ENCODE measurements around the gene SOX5. TPM values are rescaled to one million over a fixed set of nuclear protein-coding genes. Genes with fewer than 3 reads are reported as not detected.

SOX5 gene
- total RNA-seq, 1 experiment from 2014 or later = not detected

DNA sequence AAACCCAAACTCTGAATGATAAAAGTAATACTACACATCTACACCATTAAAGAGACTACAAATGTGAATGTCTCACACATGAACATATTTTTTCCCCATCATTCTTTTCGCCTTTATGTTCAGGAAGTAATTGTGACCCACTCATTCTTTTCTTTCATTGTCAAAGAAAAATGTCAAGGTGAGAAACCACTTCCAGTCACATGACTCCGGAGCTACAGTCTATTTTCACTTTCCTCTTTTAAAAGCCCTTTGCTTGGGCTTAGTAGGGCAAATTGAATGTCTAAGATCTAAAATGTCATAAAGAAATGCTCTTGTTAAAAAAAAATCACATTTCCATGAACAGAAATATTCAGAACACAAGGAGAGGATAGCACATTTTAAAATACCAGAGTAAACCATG is 461.3 kb downstream of the SOX5 start:
- Mint-ChIP-seq H3K9me3 (ENCODE audit: low read depth, unreplicated experiment) (peaks cover 6% of the 10 kb centered on the region), H3K27ac (ENCODE audit: unreplicated experiment) (no peak overlapping the region), H3K4me3 (ENCODE audit: low read depth, unreplicated experiment) (no peak overlapping the region), H3K27me3 (ENCODE audit: unreplicated experiment) (no peaks in the 10 kb centered on the region), H3K36me3 (ENCODE audit: insufficient read depth, unreplicated experiment) (no peaks in the 10 kb centered on the region), H3K4me1 (ENCODE audit: low read depth, unreplicated experiment) (no peaks in the 10 kb centered on the region)
- intact Hi-C loops (cut with micrococcal nuclease; ENCODE audit: unreplicated experiment) = no loop called here
- no peak for TF ChIP-seq CTCF (IDR thresholded peaks at IDR 0.05; ENCODE audit: unreplicated experiment)
- no peak for DNase-seq
- no TSS peak for BruUV-seq (replicated peaks)
- CTCF ChIA-PET = no interaction called here

- DNase-seq = no peak
- CTCF ChIA-PET = no interaction called here
- no TSS peak for BruUV-seq (replicated peaks)
- intact Hi-C loops (cut with micrococcal nuclease; ENCODE audit: unreplicated experiment) = no loop called here
- H3K36me3 Mint-ChIP-seq (ENCODE audit: insufficient read depth, unreplicated experiment) = no peaks in the 10 kb centered on the region
- no peak for TF ChIP-seq CTCF (IDR thresholded peaks at IDR 0.05; ENCODE audit: unreplicated experiment)
- H3K27me3 Mint-ChIP-seq (ENCODE audit: unreplicated experiment) = no peaks in the 10 kb centered on the region
- H3K27ac Mint-ChIP-seq (ENCODE audit: unreplicated experiment) = no peak overlapping the region
- no peaks in the 10 kb centered on the region for H3K4me1 Mint-ChIP-seq (ENCODE audit: low read depth, unreplicated experiment)
- H3K4me3 Mint-ChIP-seq (ENCODE audit: low read depth, unreplicated experiment) = no peak overlapping the region
- peaks cover 10% of the 10 kb centered on the region for H3K9me3 Mint-ChIP-seq (ENCODE audit: low read depth, unreplicated experiment)
These were observed 465.2 kb downstream of the SOX5 start for GRCh38 chr12:23484238-23484637.

- no peak for DNase-seq
- CTCF ChIA-PET = no interaction called here
- TF ChIP-seq CTCF (IDR thresholded peaks at IDR 0.05; ENCODE audit: unreplicated experiment) = no peak
- no peak overlapping the region for H3K27ac Mint-ChIP-seq (ENCODE audit: unreplicated experiment)
- H3K4me1 Mint-ChIP-seq (ENCODE audit: low read depth, unreplicated experiment) = no peaks in the 10 kb centered on the region
- no peaks in the 10 kb centered on the region for H3K27me3 Mint-ChIP-seq (ENCODE audit: unreplicated experiment)
- no peaks in the 10 kb centered on the region for H3K36me3 Mint-ChIP-seq (ENCODE audit: insufficient read depth, unreplicated experiment)
- peaks cover 14% of the 10 kb centered on the region for H3K9me3 Mint-ChIP-seq (ENCODE audit: low read depth, unreplicated experiment)
- no TSS peak for BruUV-seq (replicated peaks)
- no peak overlapping the region for H3K4me3 Mint-ChIP-seq (ENCODE audit: low read depth, unreplicated experiment)
- intact Hi-C loops (cut with micrococcal nuclease; ENCODE audit: unreplicated experiment) = no loop called here
These were observed 466.9 kb downstream of the SOX5 start for GRCh38 chr12:23482571-23482970.
